Vagina (tissue), 2 donors: ENCODE results near the gene NPPC. TPM values are rescaled to one million over a fixed set of nuclear protein-coding genes. Genes with fewer than 3 reads are reported as not detected.
"Not testable (repeated sequence)": the region's sequence is repeated elsewhere in the genome, so short reads cannot be mapped to it uniquely, and the experiment has no call there.

Experiments used
- DNase-seq, 2 donors: peaks; one replicate each; pipeline ENCODE4 v3.0.0-alpha.2; 2017; ENCODE audit errors: extremely low spot score in 2 of 2
- H3K27ac ChIP-seq: fragments of 200-600 bp; sonication (generic); one replicate; pipeline ENCODE4 v1.5.1; 2019
- H3K27me3 ChIP-seq: fragments of 200-600 bp; sonication (generic); one replicate; pipeline ENCODE4 v1.5.1; 2019
- H3K36me3 ChIP-seq, 2 donors: fragments of 200-600 bp; sonication (generic); one replicate each; pipeline ENCODE4 v1.5.1; 2017 to 2019
- H3K4me1 ChIP-seq: fragments of 200-600 bp; sonication (generic); one replicate; pipeline ENCODE4 v1.5.1; 2019
- H3K4me3 ChIP-seq, 2 donors: fragments of 200-600 bp; sonication (generic); 1 replicate in 1 of 2; 2 replicates in 1 of 2; pipeline ENCODE4 v1.5.1; 2016 to 2019
- H3K9me3 ChIP-seq: fragments of 200-600 bp; sonication (generic); one replicate; pipeline ENCODE4 v1.5.1; 2019
- POLR2A ChIP-seq, 2 donors: fragments of 450-650 bp; IDR thresholded peaks; one replicate each; pipeline ENCODE4 v1.6.1; 2017; ENCODE audit warnings: antibody characterized with exemption in 2 of 2, mild to moderate bottlenecking in 2 of 2, moderate library complexity in 2 of 2
- POLR2AphosphoS5 ChIP-seq, 2 donors: sonication (generic); formaldehyde crosslinking; IDR thresholded peaks; one replicate each; pipeline ENCODE4 v1.9.0; 2017; ENCODE audit warnings: antibody characterized with exemption in 2 of 2, mild to moderate bottlenecking in 2 of 2, low read depth in 1 of 2; ENCODE audit not compliant: insufficient read depth in 1 of 2
- intact Hi-C: fragments of 100-400 bp; cut with DNase I; formaldehyde crosslinking; loops from one replicate; pipeline ENCODE4 v1.15.1; 2023
- total RNA-seq: library from RNA; depleted of rRNA; stranded (reverse); fragments of >200 nt; gene quantifications from one replicate; pipeline ENCODE4 v1.2.3, GENCODE V29; 2016
- TF ChIP-seq, protein P1 (sequence below), 3 experiments: fragments of 450-650 bp in 2 of 3; fragments of 200-600 bp in 1 of 3; sonication (generic) in 1 of 3; IDR thresholded peaks; one replicate each; pipeline ENCODE4 v1.5.1; 2017 to 2019; ENCODE audit warnings: antibody characterized with exemption in 3 of 3, mild to moderate bottlenecking in 2 of 3, moderate library complexity in 2 of 3

NPPC gene
- total RNA-seq, 1 donor from 2014 or later = 16.0 TPM

DNA sequence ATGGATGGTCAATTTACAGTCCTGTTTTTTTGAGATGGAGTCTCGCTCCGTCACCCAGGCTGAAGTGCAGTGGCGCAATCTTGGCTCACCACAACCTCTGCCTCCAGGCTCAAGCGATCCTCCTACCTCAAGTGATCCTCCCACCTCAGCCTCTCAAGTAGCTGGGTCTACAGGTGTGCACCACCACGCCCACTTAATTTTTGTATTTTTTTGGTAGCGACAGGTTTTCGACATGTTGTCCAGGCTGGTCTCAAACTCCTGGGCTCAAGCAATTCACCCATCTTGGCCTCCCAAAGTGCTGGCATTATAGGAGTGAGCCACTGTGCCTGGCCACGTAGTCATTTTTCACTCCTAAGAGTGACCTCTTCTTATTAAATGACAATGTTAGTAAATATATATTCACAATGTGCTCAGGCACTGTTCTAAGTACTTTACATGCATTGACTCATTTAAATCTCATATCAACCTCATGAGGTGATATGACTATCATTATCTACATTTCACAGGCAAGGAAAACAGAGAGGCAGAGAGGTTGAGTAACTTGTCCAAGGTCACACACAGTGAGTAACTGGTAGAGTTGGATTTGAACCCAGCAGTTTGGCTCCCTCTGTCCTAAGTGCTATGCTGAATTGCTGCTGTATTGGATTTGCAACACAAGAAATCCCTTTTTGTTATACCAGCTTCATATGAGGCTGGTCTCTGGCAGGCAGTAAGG lies 29.7 kb upstream of the NPPC start:
- intact Hi-C loops = no loop called here
- H3K36me3 ChIP-seq = no peaks in the 10 kb centered on the region
- no peak overlapping the region for H3K4me3 ChIP-seq
- TF ChIP-seq POLR2AphosphoS5 (IDR thresholded peaks at IDR 0.05; ENCODE audit: insufficient read depth in 1 of 2, low read depth in 1 of 2) = no peak
- no peak overlapping the region for H3K27ac ChIP-seq
- no peaks in the 10 kb centered on the region for H3K9me3 ChIP-seq
- no peak for DNase-seq
- H3K27me3 ChIP-seq = no peaks in the 10 kb centered on the region
- peaks cover 4% of the 10 kb centered on the region for H3K4me1 ChIP-seq

DNA sequence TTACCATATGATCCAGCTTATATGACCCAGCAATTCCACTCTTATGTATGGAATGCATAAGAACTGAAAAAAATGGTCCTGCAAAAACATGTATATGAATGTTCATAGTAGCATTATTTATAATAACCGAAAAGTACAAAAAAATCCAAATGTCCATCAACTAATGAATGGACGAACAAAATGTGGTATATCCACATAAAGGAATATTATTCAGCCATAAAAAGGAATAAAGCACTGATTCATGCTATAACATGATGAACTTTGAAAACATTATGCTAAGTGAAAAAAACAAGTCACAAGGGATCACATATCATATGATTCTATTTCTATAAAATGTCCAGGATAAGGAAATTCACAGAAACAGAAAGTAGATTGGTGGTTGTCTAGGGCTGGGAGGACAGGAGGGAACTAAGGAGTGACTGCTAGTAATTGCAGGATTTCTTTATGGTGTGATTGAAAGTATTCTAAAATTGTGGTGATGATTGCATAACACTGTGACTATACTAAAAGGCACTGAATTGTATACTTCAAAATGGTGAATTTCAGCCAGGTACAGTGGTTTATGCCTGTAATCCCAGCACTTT lies 25.3 kb upstream of the NPPC start:
- Histone ChIP-seq H3K4me1 (no peaks in the 10 kb centered on the region), H3K36me3 (no peaks in the 10 kb centered on the region), H3K9me3 (no peaks in the 10 kb centered on the region), H3K4me3 (no peak overlapping the region), H3K27me3 (no peaks in the 10 kb centered on the region), H3K27ac (no peak overlapping the region)
- TF ChIP-seq, protein P1, sequence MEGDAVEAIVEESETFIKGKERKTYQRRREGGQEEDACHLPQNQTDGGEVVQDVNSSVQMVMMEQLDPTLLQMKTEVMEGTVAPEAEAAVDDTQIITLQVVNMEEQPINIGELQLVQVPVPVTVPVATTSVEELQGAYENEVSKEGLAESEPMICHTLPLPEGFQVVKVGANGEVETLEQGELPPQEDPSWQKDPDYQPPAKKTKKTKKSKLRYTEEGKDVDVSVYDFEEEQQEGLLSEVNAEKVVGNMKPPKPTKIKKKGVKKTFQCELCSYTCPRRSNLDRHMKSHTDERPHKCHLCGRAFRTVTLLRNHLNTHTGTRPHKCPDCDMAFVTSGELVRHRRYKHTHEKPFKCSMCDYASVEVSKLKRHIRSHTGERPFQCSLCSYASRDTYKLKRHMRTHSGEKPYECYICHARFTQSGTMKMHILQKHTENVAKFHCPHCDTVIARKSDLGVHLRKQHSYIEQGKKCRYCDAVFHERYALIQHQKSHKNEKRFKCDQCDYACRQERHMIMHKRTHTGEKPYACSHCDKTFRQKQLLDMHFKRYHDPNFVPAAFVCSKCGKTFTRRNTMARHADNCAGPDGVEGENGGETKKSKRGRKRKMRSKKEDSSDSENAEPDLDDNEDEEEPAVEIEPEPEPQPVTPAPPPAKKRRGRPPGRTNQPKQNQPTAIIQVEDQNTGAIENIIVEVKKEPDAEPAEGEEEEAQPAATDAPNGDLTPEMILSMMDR (IDR thresholded peaks at IDR 0.05) = no peak
- TF ChIP-seq POLR2A (IDR thresholded peaks at IDR 0.05) = no peak
- no peak for DNase-seq
- intact Hi-C loops = no loop called here

DNA sequence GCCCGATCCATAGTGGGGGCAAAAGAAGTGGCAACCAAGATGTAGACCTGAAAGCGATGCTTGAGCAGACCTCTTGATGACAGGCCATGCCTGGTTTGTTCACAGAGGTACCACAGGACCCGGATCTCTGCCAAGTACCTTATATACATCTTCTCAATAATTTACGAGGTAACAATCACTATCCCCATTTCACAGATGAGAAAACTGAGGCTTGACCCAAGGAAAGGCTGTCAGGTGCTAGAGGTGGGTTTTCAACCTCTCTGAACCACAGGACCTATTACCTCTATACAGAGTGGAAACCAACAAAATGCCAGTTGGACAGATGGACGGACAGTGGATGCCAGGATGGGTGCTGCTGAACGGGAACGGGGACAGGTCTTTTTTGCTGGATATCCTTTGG lies 21.5 kb upstream of the NPPC start:
- intact Hi-C loops = no loop called here
- no peaks in the 10 kb centered on the region for H3K36me3 ChIP-seq
- TF ChIP-seq POLR2A (IDR thresholded peaks at IDR 0.05) = no peak
- TF ChIP-seq, protein P1 (IDR thresholded peaks at IDR 0.05) = no peak
- TF ChIP-seq POLR2AphosphoS5 (IDR thresholded peaks at IDR 0.05; ENCODE audit: insufficient read depth in 1 of 2, low read depth in 1 of 2) = no peak

DNA sequence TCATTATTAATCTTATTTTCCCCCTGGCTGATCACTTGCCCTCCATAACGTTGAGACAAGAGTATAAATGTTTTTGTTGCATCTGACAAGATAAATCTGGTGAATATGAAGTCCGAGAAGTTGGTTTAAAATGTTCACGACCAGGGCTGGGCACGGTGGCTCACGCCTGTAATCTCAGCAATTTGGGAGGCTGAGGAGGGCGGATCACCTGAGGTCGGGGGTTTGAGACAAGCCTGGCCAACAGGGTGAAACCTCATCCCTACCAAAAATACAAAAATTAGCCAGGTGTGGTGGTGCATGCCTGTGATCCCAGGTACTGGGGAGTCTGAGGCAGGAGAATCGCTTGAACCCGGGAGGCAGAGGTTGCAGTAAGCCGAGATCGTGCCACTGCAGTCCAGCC lies 20.9 kb upstream of the NPPC start:
- H3K9me3 ChIP-seq, H3K27me3 ChIP-seq, H3K36me3 ChIP-seq, intact Hi-C loops, H3K4me3 ChIP-seq, DNase-seq, H3K4me1 ChIP-seq, H3K27ac ChIP-seq: not testable (repeated sequence)

More for the DNA sequence above, 21.5 kb upstream of the NPPC start:
- H3K4me3 ChIP-seq = no peak overlapping the region
- no peak overlapping the region for H3K27ac ChIP-seq
- no peaks in the 10 kb centered on the region for H3K4me1 ChIP-seq
- no peak for DNase-seq
- no peaks in the 10 kb centered on the region for H3K27me3 ChIP-seq
- no peaks in the 10 kb centered on the region for H3K9me3 ChIP-seq

DNA sequence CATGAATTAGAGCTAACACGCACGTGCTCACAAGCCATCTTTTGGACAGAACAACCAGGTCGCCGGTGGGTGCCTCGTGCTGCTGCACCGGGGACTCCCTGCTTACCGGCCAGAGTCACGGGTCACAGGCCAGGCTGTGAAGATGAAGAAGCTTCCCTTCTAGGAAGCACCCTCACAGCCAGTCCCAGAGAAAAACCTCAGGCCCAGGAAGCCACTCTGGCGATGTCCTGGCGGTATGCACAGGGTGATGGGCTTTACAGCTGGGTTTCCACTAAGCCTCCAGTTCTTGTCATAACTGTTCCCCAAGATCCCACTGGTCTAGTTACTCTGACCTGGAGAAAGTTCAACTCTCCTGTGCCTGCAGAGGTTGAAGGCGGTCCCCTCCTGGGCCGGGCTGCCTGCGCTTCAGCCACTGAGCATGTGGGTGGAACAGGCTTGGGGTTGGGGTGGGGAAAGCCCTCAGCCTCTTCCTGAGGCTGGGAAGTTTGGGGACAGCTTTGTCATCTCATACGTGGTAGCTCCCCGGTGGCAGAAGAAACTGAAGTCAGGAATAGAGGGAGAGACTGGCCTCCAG lies 20.1 kb upstream of the NPPC start:
- H3K4me1 ChIP-seq = no peaks in the 10 kb centered on the region
- H3K27ac ChIP-seq = no peak overlapping the region
- DNase-seq = no peak
- H3K36me3 ChIP-seq = no peaks in the 10 kb centered on the region
- intact Hi-C loops = no loop called here
- no peaks in the 10 kb centered on the region for H3K27me3 ChIP-seq
- no peaks in the 10 kb centered on the region for H3K9me3 ChIP-seq
- TF ChIP-seq, protein P1 (IDR thresholded peaks at IDR 0.05) = no peak
- TF ChIP-seq POLR2AphosphoS5 (IDR thresholded peaks at IDR 0.05; ENCODE audit: insufficient read depth in 1 of 2, low read depth in 1 of 2) (no peak), POLR2A (IDR thresholded peaks at IDR 0.05) (no peak)
- no peak overlapping the region for H3K4me3 ChIP-seq

DNA sequence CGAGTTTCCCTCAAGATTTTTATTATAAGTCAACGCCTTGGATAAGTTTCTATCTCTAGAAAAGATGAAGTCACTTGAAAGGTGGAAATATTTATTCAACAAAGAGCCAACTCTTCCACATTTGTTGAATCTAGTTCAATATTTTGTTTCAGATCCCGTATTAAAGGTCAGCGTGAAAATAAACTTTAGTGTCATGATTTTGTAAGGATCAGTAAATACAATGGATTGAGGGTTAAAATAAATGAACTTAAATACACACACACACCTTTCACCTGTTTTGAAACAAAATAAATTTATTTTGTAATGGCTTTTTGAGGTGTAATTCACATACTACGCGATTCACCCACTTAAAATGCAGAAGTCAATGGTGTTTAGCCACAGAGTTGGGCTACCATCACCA lies 16.0 kb upstream of the NPPC start:
- no peaks in the 10 kb centered on the region for H3K27me3 ChIP-seq
- no peak for DNase-seq
- H3K27ac ChIP-seq = no peak overlapping the region
- TF ChIP-seq POLR2A (IDR thresholded peaks at IDR 0.05) (no peak), POLR2AphosphoS5 (IDR thresholded peaks at IDR 0.05; ENCODE audit: insufficient read depth in 1 of 2, low read depth in 1 of 2) (no peak)
- TF ChIP-seq, protein P1 (IDR thresholded peaks at IDR 0.05) = no peak
- intact Hi-C loops = no loop called here
- H3K36me3 ChIP-seq = no peaks in the 10 kb centered on the region
- no peak overlapping the region for H3K4me3 ChIP-seq
- H3K4me1 ChIP-seq = no peaks in the 10 kb centered on the region
- no peaks in the 10 kb centered on the region for H3K9me3 ChIP-seq
